GM19468 (cell line): Measurements from ENCODE around the gene SERPINA6.
"Not testable (repeated sequence)": the region's sequence is repeated elsewhere in the genome, so short reads cannot be mapped to it uniquely, and the experiment has no call there.

Source experiments
- ATAC-seq: cut with Tn5 transposase; IDR thresholded peaks from one replicate; pipeline ENCODE4 v1.9.1; 2021; ENCODE audit warnings: mild to moderate bottlenecking, moderate library complexity, moderate number of reproducible peaks; ENCODE audit not compliant: unreplicated experiment; ENCODE audit errors: extremely low read depth

The SERPINA6 gene

GRCh38 chr14:94295360-94296180 is 27.6 kb downstream of the SERPINA6 start:
- ATAC-seq: no peak

- no peak for ATAC-seq
Measured at GRCh38 chr14:94293578-94293924, 29.6 kb downstream of the SERPINA6 start.

GRCh38 chr14:94292872-94293577 is 30.1 kb downstream of the SERPINA6 start, which contains the start of gene SERPINA10:
Gene SERPINA10 (minus strand): TSS chr14:94293268. CDS start chr14:94290593, 2,675 bp downstream.
- ATAC-seq: no peak

- ATAC-seq: no peak
Measured at GRCh38 chr14:94292526-94292871, 30.6 kb downstream of the SERPINA6 start.

GRCh38 chr14:94291906-94292525 is 31.1 kb downstream of the SERPINA6 start:
- no peak for ATAC-seq

GRCh38 chr14:94291159-94291905 is 31.8 kb downstream of the SERPINA6 start:
- ATAC-seq: no peak

- no peak for ATAC-seq
Measured at GRCh38 chr14:94290197-94290596, 32.9 kb downstream of the SERPINA6 start.

- ATAC-seq: no peak
Measured at GRCh38 chr14:94288610-94289465, 34.3 kb downstream of the SERPINA6 start.

- ATAC-seq: no peak
Measured at GRCh38 chr14:94285158-94285557, 38.0 kb downstream of the SERPINA6 start.

GRCh38 chr14:94284221-94284620 is 38.9 kb downstream of the SERPINA6 start:
- ATAC-seq: no peak

- no peak for ATAC-seq
Measured at GRCh38 chr14:94282991-94283723, 40.0 kb downstream of the SERPINA6 start.

- no peak for ATAC-seq
Measured at GRCh38 chr14:94278731-94279130, 44.4 kb downstream of the SERPINA6 start.

- ATAC-seq: not testable (repeated sequence)
Measured at GRCh38 chr14:94276898-94277561, 46.1 kb downstream of the SERPINA6 start.

- no peak for ATAC-seq
Measured at GRCh38 chr14:94269156-94269555, 54.0 kb downstream of the SERPINA6 start.

GRCh38 chr14:94268582-94268981 is 54.6 kb downstream of the SERPINA6 start:
- ATAC-seq: not testable (repeated sequence)

GRCh38 chr14:94267352-94267751 is 55.8 kb downstream of the SERPINA6 start:
- no peak for ATAC-seq

GRCh38 chr14:94264195-94264594 is 58.9 kb downstream of the SERPINA6 start:
- not testable (repeated sequence) for ATAC-seq
